ENCODE data around the gene PIEZO2. TPM values are rescaled to one million over a fixed set of nuclear protein-coding genes. Genes with fewer than 3 reads are reported as not detected.

PIEZO2 gene
- total RNA-seq, 1 experiment from 2014 or later, result 0.11 TPM

DNA sequence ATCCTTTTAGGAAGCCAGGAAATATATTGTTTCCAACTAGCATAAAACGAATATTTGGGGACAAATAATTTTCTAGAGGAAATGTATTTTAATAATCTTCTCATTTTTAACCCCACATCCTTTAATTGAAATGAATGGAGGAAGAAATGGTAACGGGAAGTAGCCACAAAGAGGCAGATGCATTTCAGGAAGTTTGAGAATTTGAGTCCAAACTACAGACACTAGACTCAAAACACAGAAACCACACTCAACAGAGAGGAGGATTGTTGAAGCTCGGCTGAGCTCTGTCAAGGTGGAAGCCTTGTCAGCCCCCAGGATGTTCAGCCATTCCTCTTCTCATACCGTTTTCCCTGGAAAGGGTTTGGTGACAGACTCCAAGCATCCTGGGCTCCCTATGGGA, 335.0 kb downstream of the PIEZO2 start:
- BruUV-seq (replicated peaks), result no TSS peak
- ChIA-PET POLR2A (no interaction called here), CTCF (no interaction called here)
- H3K27ac Mint-ChIP-seq (ENCODE audit: unreplicated experiment), result no peak overlapping the region
- H3K27me3 Mint-ChIP-seq (ENCODE audit: insufficient read depth, unreplicated experiment), result no peaks in the 10 kb centered on the region
- no peaks in the 10 kb centered on the region for H3K9me3 Mint-ChIP-seq (ENCODE audit: unreplicated experiment)
- no peak overlapping the region for H3K4me3 Mint-ChIP-seq (ENCODE audit: unreplicated experiment)
- Histone ChIP-seq H3K4me1 (no peaks in the 10 kb centered on the region), H3K27me3 (replicated peaks; ENCODE audit: control insufficient read depth, insufficient read depth, low read length) (no peaks in the 10 kb centered on the region), H3K9me3 (no peaks in the 10 kb centered on the region), H3K36me3 (ENCODE audit: control insufficient read depth, insufficient read depth, low read length) (no peaks in the 10 kb centered on the region), H3K4me3 (ENCODE audit: low read depth, low read length) (no peak overlapping the region)
- TF ChIP-seq, protein P1, sequence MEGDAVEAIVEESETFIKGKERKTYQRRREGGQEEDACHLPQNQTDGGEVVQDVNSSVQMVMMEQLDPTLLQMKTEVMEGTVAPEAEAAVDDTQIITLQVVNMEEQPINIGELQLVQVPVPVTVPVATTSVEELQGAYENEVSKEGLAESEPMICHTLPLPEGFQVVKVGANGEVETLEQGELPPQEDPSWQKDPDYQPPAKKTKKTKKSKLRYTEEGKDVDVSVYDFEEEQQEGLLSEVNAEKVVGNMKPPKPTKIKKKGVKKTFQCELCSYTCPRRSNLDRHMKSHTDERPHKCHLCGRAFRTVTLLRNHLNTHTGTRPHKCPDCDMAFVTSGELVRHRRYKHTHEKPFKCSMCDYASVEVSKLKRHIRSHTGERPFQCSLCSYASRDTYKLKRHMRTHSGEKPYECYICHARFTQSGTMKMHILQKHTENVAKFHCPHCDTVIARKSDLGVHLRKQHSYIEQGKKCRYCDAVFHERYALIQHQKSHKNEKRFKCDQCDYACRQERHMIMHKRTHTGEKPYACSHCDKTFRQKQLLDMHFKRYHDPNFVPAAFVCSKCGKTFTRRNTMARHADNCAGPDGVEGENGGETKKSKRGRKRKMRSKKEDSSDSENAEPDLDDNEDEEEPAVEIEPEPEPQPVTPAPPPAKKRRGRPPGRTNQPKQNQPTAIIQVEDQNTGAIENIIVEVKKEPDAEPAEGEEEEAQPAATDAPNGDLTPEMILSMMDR (IDR thresholded peaks at IDR 0.05; ENCODE audit: insufficient read depth in 1 of 2, low read depth in 1 of 2, low read length in 1 of 2, severe bottlenecking in 1 of 2, unreplicated experiment in 1 of 2), result no peak
- no peaks in the 10 kb centered on the region for H3K36me3 Mint-ChIP-seq (ENCODE audit: insufficient read depth, unreplicated experiment)
- intact Hi-C loops (cut with micrococcal nuclease; ENCODE audit: unreplicated experiment), result no loop called here
- no peaks in the 10 kb centered on the region for H3K4me1 Mint-ChIP-seq (ENCODE audit: low read depth, unreplicated experiment)
- DNase-seq, result no peak

DNA sequence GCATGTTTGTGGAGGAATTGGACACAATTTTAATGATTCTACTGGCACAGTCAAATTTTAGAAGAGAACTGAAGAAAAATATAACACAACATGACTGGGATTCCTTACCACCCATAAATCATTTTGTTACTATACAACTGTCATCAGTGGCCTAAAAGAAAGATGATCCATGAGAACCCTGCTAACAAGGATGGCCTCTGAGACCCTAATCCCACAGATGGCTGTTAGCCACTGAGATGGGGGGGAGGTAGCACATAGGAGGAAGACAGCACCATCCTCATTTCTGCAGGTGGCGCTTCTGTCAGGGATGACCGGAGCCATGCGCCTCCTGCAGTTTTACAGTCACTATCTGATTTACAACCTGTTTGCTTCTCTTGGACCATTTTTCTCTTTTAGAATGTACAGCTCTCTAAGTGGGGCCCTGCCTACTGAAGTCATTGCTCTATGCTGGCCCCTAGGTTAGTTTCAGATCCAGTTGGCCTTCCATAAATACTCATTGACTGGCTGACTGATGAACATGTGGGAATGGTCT, 343.7 kb downstream of the PIEZO2 start:
- H3K4me1 ChIP-seq, result no peaks in the 10 kb centered on the region
- no peaks in the 10 kb centered on the region for H3K36me3 ChIP-seq (ENCODE audit: control insufficient read depth, insufficient read depth, low read length)
- ChIA-PET CTCF (interaction anchor here (1.1 kb wide), 1 partner anchor 19 kb away, joined by 5 read pairs; no protein-coding TSS in a partner anchor), POLR2A (no interaction called here)
- TF ChIP-seq, protein P1 (IDR thresholded peaks at IDR 0.05; ENCODE audit: insufficient read depth in 1 of 2, low read depth in 1 of 2, low read length in 1 of 2, severe bottlenecking in 1 of 2, unreplicated experiment in 1 of 2), result no peak
- no peak for DNase-seq
- Mint-ChIP-seq H3K9me3 (ENCODE audit: unreplicated experiment) (no peaks in the 10 kb centered on the region), H3K36me3 (ENCODE audit: insufficient read depth, unreplicated experiment) (no peaks in the 10 kb centered on the region), H3K27ac (ENCODE audit: unreplicated experiment) (no peak overlapping the region), H3K4me3 (ENCODE audit: unreplicated experiment) (no peak overlapping the region), H3K4me1 (ENCODE audit: low read depth, unreplicated experiment) (no peaks in the 10 kb centered on the region), H3K27me3 (ENCODE audit: insufficient read depth, unreplicated experiment) (no peaks in the 10 kb centered on the region)
- intact Hi-C loops (cut with micrococcal nuclease; ENCODE audit: unreplicated experiment), result no loop called here
- no peak overlapping the region for H3K4me3 ChIP-seq (ENCODE audit: low read depth, low read length)
- H3K9me3 ChIP-seq, result no peaks in the 10 kb centered on the region
- no peaks in the 10 kb centered on the region for H3K27me3 ChIP-seq (replicated peaks; ENCODE audit: control insufficient read depth, insufficient read depth, low read length)
- BruUV-seq (replicated peaks), result no TSS peak

DNA sequence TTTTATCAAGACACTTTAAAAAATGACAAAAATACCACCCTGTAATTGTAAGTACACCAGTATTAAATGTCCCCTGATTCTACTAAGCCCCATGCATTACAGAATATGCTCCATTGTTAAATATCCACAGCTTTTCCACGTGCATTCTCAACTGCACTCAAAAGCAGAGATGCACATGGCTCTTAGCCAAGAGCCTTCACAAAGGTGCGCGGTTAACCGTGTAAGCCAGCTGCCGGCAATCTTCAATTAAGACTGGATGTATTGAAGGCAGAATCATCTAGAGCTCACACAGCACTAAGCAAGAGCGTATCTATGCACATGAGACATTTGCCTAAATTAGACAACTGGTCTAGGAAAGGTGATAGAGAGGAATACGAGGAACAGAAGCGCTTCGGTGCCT, 345.2 kb downstream of the PIEZO2 start:
- Mint-ChIP-seq H3K27me3 (ENCODE audit: insufficient read depth, unreplicated experiment) (no peaks in the 10 kb centered on the region), H3K4me1 (ENCODE audit: low read depth, unreplicated experiment) (no peaks in the 10 kb centered on the region), H3K4me3 (ENCODE audit: unreplicated experiment) (no peak overlapping the region), H3K36me3 (ENCODE audit: insufficient read depth, unreplicated experiment) (no peaks in the 10 kb centered on the region), H3K9me3 (ENCODE audit: unreplicated experiment) (no peaks in the 10 kb centered on the region), H3K27ac (ENCODE audit: unreplicated experiment) (no peak overlapping the region)
- H3K36me3 ChIP-seq (ENCODE audit: control insufficient read depth, insufficient read depth, low read length), result no peaks in the 10 kb centered on the region
- intact Hi-C loops (cut with micrococcal nuclease; ENCODE audit: unreplicated experiment), result no loop called here
- DNase-seq, result no peak
- TF ChIP-seq, protein P1 (IDR thresholded peaks at IDR 0.05; ENCODE audit: insufficient read depth in 1 of 2, low read depth in 1 of 2, low read length in 1 of 2, severe bottlenecking in 1 of 2, unreplicated experiment in 1 of 2), result no peak
- ChIA-PET CTCF (no interaction called here), POLR2A (no interaction called here)
- no peak overlapping the region for H3K4me3 ChIP-seq (ENCODE audit: low read depth, low read length)
- H3K9me3 ChIP-seq, result no peaks in the 10 kb centered on the region
- peaks cover under 1% of the 10 kb centered on the region; the same call in 1 of the 2 replicates for H3K4me1 ChIP-seq
- no TSS peak for BruUV-seq (replicated peaks)
- no peaks in the 10 kb centered on the region for H3K27me3 ChIP-seq (replicated peaks; ENCODE audit: control insufficient read depth, insufficient read depth, low read length)
